H1 (cell line): ENCODE measurements around the gene NPTX1. TPM values are rescaled to one million over a fixed set of nuclear protein-coding genes. Genes with fewer than 3 reads are reported as not detected.

ENCODE experiments used
- CEBPB ChIP-seq: IDR thresholded peaks from 2 replicates; pipeline ENCODE4 v1.6.1; 2012; ENCODE audit warnings: low read depth, low read length
- EGR1 ChIP-seq: IDR thresholded peaks from 2 replicates; pipeline ENCODE4 v1.6.1; 2011; ENCODE audit warnings: low read depth, low read length, borderline replicate concordance
- GTF2F1 ChIP-seq: IDR thresholded peaks from 2 replicates; pipeline ENCODE4 v1.6.1; 2012; ENCODE audit warnings: low read depth, low read length, improper control_type of control experiment, borderline replicate concordance
- JUND ChIP-seq: IDR thresholded peaks from 2 replicates; pipeline ENCODE4 v1.6.1; 2011; ENCODE audit warnings: mild to moderate bottlenecking, improper control_type of control experiment, low read length
- POLR2A ChIP-seq, 2 experiments: IDR thresholded peaks; 1 replicate in 1 of 2; 2 replicates in 1 of 2; pipeline ENCODE4 v1.6.1; 2011; ENCODE audit warnings: low read depth in 2 of 2, low read length in 2 of 2, mild to moderate bottlenecking in 2 of 2; ENCODE audit errors: control extremely low read depth in 1 of 2
- RAD21 ChIP-seq, 2 experiments: IDR thresholded peaks in 1 of 2; conservative IDR thresholded peaks in 1 of 2; 2 replicates each; pipeline ENCODE4 v1.6.1; 2011; ENCODE audit warnings: low read depth in 2 of 2, low read length in 2 of 2, improper control_type of control experiment in 1 of 2, inconsistent platforms in 1 of 2, mild to moderate bottlenecking in 1 of 2, moderate library complexity in 1 of 2
- RNF2 ChIP-seq: fragments of 200-900, 300-1000 bp; sonication (generic); IDR thresholded peaks from 2 replicates; pipeline ENCODE4 v1.7.1; 2016; ENCODE audit warnings: borderline replicate concordance, low read depth, mild to moderate bottlenecking, antibody characterized with exemption, low read length; ENCODE audit not compliant: poor library complexity, severe bottlenecking; ENCODE audit errors: missing control alignments
- RXRA ChIP-seq: IDR thresholded peaks from 2 replicates; pipeline ENCODE4 v1.6.1; 2011; ENCODE audit warnings: low read depth, mild to moderate bottlenecking, low read length, moderate library complexity; ENCODE audit not compliant: insufficient read depth
- SAP30 ChIP-seq: fragments of 300-600 bp; sonication (generic); IDR thresholded peaks from 2 replicates; pipeline ENCODE4 v1.7.1; 2012; ENCODE audit warnings: low read length, moderate library complexity, mild to moderate bottlenecking, inconsistent platforms; ENCODE audit not compliant: insufficient read depth, insufficient replicate concordance
- SP1 ChIP-seq: IDR thresholded peaks from 2 replicates; pipeline ENCODE4 v1.6.1; 2011; ENCODE audit warnings: low read depth, low read length
- TAF1 ChIP-seq: IDR thresholded peaks from 2 replicates; pipeline ENCODE4 v1.6.1; 2011; ENCODE audit warnings: mild to moderate bottlenecking, low read depth, low read length
- polyA plus RNA-seq, 7 experiments: library from polyadenylated mRNA; depleted of rRNA in 3 of 7; stranded (reverse) in 5 of 7; unstranded in 2 of 7; fragments of >200 nt in 5 of 7; fragments of 200-250 nt in 2 of 7; gene quantifications; 1 replicate in 5 of 7; 2 replicates in 1 of 7; 4 replicates in 1 of 7; pipeline versions ENCODE4 v1.2.1 to v1.2.3, GENCODE V29; 2011 to 2013; ENCODE audit warnings: missing spikeins in 2 of 7, mixed read lengths in 2 of 7
- total RNA-seq: library from RNA; stranded (reverse); fragmentation: NEBNext Ultra II Directional; extraction: Animal tissue kit (Norgen Biotek cat#: 25700); gene quantifications from 2 replicates; pipeline ENCODE4 v1.2.1, GENCODE V29; 2021
- TF ChIP-seq, protein P1 (sequence below): fragments of 300-600 bp; sonication (generic); IDR thresholded peaks from 2 replicates; pipeline ENCODE4 v1.7.1; 2012; ENCODE audit warnings: low read length, moderate library complexity, mild to moderate bottlenecking, inconsistent platforms; ENCODE audit not compliant: insufficient replicate concordance

The NPTX1 gene
- total and polyA plus RNA-seq, 2 of the 8 experiments (the other 6 are each of a cell fraction or from before 2014, with no cell fraction given), result 12.0 to 17.9 TPM

DNA sequence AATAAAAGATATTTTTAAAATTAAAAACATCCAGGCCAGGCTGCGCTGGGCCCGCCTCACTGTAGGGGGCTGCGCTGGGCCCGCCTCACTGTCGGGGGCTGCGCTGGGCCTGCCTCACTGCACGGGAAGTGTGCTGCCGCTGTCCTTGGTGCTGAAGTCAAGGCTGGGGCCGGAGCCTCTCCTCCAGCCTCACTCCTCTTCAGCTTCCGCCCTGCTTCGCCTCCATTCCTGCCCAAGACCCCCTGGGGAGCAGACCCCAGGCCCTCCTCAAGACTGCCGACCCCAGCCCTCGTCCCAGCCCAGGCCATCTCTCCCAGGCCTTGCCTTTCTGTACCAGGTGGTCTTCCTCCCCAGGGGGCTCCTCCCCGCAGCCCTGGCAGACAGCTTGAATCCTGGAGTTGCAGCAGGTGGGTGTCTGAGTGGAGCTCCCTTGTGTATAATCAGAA lies 35.3 kb downstream of the NPTX1 start (continued):
- TF ChIP-seq, protein P1, sequence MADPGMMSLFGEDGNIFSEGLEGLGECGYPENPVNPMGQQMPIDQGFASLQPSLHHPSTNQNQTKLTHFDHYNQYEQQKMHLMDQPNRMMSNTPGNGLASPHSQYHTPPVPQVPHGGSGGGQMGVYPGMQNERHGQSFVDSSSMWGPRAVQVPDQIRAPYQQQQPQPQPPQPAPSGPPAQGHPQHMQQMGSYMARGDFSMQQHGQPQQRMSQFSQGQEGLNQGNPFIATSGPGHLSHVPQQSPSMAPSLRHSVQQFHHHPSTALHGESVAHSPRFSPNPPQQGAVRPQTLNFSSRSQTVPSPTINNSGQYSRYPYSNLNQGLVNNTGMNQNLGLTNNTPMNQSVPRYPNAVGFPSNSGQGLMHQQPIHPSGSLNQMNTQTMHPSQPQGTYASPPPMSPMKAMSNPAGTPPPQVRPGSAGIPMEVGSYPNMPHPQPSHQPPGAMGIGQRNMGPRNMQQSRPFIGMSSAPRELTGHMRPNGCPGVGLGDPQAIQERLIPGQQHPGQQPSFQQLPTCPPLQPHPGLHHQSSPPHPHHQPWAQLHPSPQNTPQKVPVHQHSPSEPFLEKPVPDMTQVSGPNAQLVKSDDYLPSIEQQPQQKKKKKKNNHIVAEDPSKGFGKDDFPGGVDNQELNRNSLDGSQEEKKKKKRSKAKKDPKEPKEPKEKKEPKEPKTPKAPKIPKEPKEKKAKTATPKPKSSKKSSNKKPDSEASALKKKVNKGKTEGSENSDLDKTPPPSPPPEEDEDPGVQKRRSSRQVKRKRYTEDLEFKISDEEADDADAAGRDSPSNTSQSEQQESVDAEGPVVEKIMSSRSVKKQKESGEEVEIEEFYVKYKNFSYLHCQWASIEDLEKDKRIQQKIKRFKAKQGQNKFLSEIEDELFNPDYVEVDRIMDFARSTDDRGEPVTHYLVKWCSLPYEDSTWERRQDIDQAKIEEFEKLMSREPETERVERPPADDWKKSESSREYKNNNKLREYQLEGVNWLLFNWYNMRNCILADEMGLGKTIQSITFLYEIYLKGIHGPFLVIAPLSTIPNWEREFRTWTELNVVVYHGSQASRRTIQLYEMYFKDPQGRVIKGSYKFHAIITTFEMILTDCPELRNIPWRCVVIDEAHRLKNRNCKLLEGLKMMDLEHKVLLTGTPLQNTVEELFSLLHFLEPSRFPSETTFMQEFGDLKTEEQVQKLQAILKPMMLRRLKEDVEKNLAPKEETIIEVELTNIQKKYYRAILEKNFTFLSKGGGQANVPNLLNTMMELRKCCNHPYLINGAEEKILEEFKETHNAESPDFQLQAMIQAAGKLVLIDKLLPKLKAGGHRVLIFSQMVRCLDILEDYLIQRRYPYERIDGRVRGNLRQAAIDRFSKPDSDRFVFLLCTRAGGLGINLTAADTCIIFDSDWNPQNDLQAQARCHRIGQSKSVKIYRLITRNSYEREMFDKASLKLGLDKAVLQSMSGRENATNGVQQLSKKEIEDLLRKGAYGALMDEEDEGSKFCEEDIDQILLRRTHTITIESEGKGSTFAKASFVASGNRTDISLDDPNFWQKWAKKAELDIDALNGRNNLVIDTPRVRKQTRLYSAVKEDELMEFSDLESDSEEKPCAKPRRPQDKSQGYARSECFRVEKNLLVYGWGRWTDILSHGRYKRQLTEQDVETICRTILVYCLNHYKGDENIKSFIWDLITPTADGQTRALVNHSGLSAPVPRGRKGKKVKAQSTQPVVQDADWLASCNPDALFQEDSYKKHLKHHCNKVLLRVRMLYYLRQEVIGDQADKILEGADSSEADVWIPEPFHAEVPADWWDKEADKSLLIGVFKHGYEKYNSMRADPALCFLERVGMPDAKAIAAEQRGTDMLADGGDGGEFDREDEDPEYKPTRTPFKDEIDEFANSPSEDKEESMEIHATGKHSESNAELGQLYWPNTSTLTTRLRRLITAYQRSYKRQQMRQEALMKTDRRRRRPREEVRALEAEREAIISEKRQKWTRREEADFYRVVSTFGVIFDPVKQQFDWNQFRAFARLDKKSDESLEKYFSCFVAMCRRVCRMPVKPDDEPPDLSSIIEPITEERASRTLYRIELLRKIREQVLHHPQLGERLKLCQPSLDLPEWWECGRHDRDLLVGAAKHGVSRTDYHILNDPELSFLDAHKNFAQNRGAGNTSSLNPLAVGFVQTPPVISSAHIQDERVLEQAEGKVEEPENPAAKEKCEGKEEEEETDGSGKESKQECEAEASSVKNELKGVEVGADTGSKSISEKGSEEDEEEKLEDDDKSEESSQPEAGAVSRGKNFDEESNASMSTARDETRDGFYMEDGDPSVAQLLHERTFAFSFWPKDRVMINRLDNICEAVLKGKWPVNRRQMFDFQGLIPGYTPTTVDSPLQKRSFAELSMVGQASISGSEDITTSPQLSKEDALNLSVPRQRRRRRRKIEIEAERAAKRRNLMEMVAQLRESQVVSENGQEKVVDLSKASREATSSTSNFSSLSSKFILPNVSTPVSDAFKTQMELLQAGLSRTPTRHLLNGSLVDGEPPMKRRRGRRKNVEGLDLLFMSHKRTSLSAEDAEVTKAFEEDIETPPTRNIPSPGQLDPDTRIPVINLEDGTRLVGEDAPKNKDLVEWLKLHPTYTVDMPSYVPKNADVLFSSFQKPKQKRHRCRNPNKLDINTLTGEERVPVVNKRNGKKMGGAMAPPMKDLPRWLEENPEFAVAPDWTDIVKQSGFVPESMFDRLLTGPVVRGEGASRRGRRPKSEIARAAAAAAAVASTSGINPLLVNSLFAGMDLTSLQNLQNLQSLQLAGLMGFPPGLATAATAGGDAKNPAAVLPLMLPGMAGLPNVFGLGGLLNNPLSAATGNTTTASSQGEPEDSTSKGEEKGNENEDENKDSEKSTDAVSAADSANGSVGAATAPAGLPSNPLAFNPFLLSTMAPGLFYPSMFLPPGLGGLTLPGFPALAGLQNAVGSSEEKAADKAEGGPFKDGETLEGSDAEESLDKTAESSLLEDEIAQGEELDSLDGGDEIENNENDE, result no peak
- no peak for TF ChIP-seq RNF2
- TF ChIP-seq CEBPB, result no peak
- no peak for TF ChIP-seq RXRA
- TF ChIP-seq JUND, result no peak
- TF ChIP-seq SAP30, result no peak
- peak in 1 of 2 experiments; percentile 20; a peak in 1 of 4 replicates for TF ChIP-seq RAD21 (IDR thresholded peaks at IDR 0.05 in 1 of 2, conservative IDR thresholded peaks at IDR 0.05 in 1 of 2; ENCODE audit: low read depth in 2 of 2, low read length in 2 of 2)
- TF ChIP-seq SP1, result no peak
- TF ChIP-seq TAF1, result no peak
- no peak for TF ChIP-seq POLR2A (IDR thresholded peaks at IDR 0.05; ENCODE audit: control extremely low read depth in 1 of 2, low read depth in 2 of 2, low read length in 2 of 2)
- no peak for TF ChIP-seq EGR1
- no peak for TF ChIP-seq GTF2F1
